H1 (cell line): ENCODE results near the gene CCDC88A. TPM values are rescaled to one million over a fixed set of nuclear protein-coding genes. Genes with fewer than 3 reads are reported as not detected.

Experiments used
- CTCF ChIP-seq, 3 experiments: IDR thresholded peaks; 1 replicate in 2 of 3; 2 replicates in 1 of 3; pipeline versions ENCODE4 v1.5.1 to v1.6.1; 2011; ENCODE audit warnings: low read length in 3 of 3, mild to moderate bottlenecking in 3 of 3, inconsistent platforms in 2 of 3, low read depth in 1 of 3, moderate library complexity in 1 of 3; ENCODE audit not compliant: insufficient read depth in 1 of 3; ENCODE audit errors: control extremely low read depth in 1 of 3
- EZH2 ChIP-seq: fragments of 200-600 bp; sonication (generic); IDR thresholded peaks from 2 replicates; pipeline ENCODE4 v1.7.1; 2012; ENCODE audit warnings: low read depth, mild to moderate bottlenecking, moderate library complexity, low read length, inconsistent platforms; ENCODE audit not compliant: severe bottlenecking
- KDM4A ChIP-seq: IDR thresholded peaks from one replicate; pipeline ENCODE4 v1.7.1; 2012; ENCODE audit warnings: low read depth, mild to moderate bottlenecking, moderate library complexity, low read length, inconsistent platforms; ENCODE audit not compliant: severe bottlenecking
- KDM5A ChIP-seq: fragments of 200-600 bp; IDR thresholded peaks from 2 replicates; pipeline ENCODE4 v1.7.1; 2012; ENCODE audit warnings: mild to moderate bottlenecking, low read length, inconsistent platforms, mixed read lengths
- NANOG ChIP-seq: IDR thresholded peaks from 2 replicates; pipeline ENCODE4 v1.6.1; 2011; ENCODE audit warnings: low read length, low read depth, mild to moderate bottlenecking, inconsistent platforms; ENCODE audit not compliant: insufficient read depth, poor library complexity, severe bottlenecking
- RXRA ChIP-seq: IDR thresholded peaks from 2 replicates; pipeline ENCODE4 v1.6.1; 2011; ENCODE audit warnings: low read depth, mild to moderate bottlenecking, low read length, moderate library complexity; ENCODE audit not compliant: insufficient read depth
- SIX5 ChIP-seq: IDR thresholded peaks from 2 replicates; pipeline ENCODE4 v1.6.1; 2011; ENCODE audit warnings: mild to moderate bottlenecking, low read depth, low read length
- SP4 ChIP-seq: IDR thresholded peaks from 2 replicates; pipeline ENCODE4 v1.6.1; 2012; ENCODE audit warnings: low read length, inconsistent platforms
- TBP ChIP-seq: IDR thresholded peaks from 2 replicates; pipeline ENCODE4 v1.6.1; 2011; ENCODE audit warnings: low read depth, low read length, improper control_type of control experiment
- polyA plus RNA-seq, 7 experiments: library from polyadenylated mRNA; depleted of rRNA in 3 of 7; stranded (reverse) in 5 of 7; unstranded in 2 of 7; fragments of >200 nt in 5 of 7; fragments of 200-250 nt in 2 of 7; gene quantifications; 1 replicate in 5 of 7; 2 replicates in 1 of 7; 4 replicates in 1 of 7; pipeline versions ENCODE4 v1.2.1 to v1.2.3, GENCODE V29; 2011 to 2013; ENCODE audit warnings: missing spikeins in 2 of 7, mixed read lengths in 2 of 7
- total RNA-seq: library from RNA; stranded (reverse); fragmentation: NEBNext Ultra II Directional; extraction: Animal tissue kit (Norgen Biotek cat#: 25700); gene quantifications from 2 replicates; pipeline ENCODE4 v1.2.1, GENCODE V29; 2021

Gene CCDC88A
- total and polyA plus RNA-seq, 2 of the 8 experiments (the other 6 are each of a cell fraction or from before 2014, with no cell fraction given) = 27.0 to 98.0 TPM

DNA sequence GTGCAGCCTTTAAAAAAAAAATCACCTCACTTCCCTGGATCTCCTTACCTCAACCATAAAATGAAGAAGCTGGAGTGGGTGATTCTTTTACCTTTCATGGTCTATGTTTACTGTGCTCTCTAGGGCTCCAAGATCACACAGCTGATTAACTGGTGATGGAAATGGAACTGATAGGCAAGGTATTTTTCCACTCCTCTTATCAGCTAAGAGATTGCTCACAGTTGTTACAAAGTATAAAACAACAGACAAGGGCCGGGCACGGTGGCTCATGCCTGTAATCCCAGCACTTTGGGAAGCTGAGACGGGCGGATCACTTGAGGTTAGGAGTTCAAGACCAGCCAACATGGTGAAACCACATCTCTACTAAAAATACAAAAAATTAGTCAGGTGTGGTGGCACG is 172.6 kb downstream of the CCDC88A start (continued):
- TF ChIP-seq KDM4A = no peak
- TF ChIP-seq SP4 = no peak
- no peak for TF ChIP-seq EZH2
- no peak for TF ChIP-seq RXRA
- TF ChIP-seq SIX5 = no peak
- TF ChIP-seq NANOG = no peak
- no peak for TF ChIP-seq TBP
- TF ChIP-seq KDM5A = no peak
- TF ChIP-seq CTCF (IDR thresholded peaks at IDR 0.05; ENCODE audit: control extremely low read depth in 1 of 3, insufficient read depth in 1 of 3, low read depth in 1 of 3, low read length in 3 of 3) = no peak
